ENCODE measurements around the gene CRACR2A.

- TF ChIP-seq ZNF274 (IDR thresholded peaks at IDR 0.05; ENCODE audit: borderline replicate concordance, extremely low read depth, low read length) = no peak
- no peak for TF ChIP-seq EP300 (IDR thresholded peaks at IDR 0.05; ENCODE audit: borderline replicate concordance in 1 of 2, low read depth in 2 of 2, low read length in 2 of 2)
- no peak for TF ChIP-seq RBBP5 (IDR thresholded peaks at IDR 0.05; ENCODE audit: borderline replicate concordance, low read depth, low read length)
- no peak for TF ChIP-seq JUN (IDR thresholded peaks at IDR 0.05; ENCODE audit: low read depth, low read length)
- no peak for TF ChIP-seq TCF12 (IDR thresholded peaks at IDR 0.05; ENCODE audit: low read depth, low read length)
- no peak for TF ChIP-seq POLR2AphosphoS5 (IDR thresholded peaks at IDR 0.05; ENCODE audit: low read depth, low read length)
- no peak for TF ChIP-seq SIN3A (conservative IDR thresholded peaks at IDR 0.05 in 1 of 2, IDR thresholded peaks at IDR 0.05 in 1 of 2; ENCODE audit: low read depth in 1 of 2, low read length in 2 of 2)
- TF ChIP-seq POLR2A (IDR thresholded peaks at IDR 0.05; ENCODE audit: control extremely low read depth in 1 of 2, low read depth in 2 of 2, low read length in 2 of 2) = no peak
- no peak for TF ChIP-seq CREB1 (IDR thresholded peaks at IDR 0.05)
- no peak for TF ChIP-seq RNF2 (IDR thresholded peaks at IDR 0.05; ENCODE audit: borderline replicate concordance, low read depth, low read length, missing control alignments, poor library complexity, severe bottlenecking)
- no peak for TF ChIP-seq SUZ12 (IDR thresholded peaks at IDR 0.05; ENCODE audit: low read length)
Observed at GRCh38 chr12:3615862-3616261, 137.0 kb downstream of the CRACR2A start.
